Stimulated activated CD4-positive, alpha-beta T cell treated with anti-CD3 and anti-CD28 coated beads, Interleukin-15, amount 100 ng/mL, for 24 hours (primary cell): Measurements from ENCODE around the gene MDGA2.

ENCODE experiments used
- DNase-seq: peaks from one replicate; pipeline ENCODE4 v3.0.0-alpha.2; 2020

MDGA2 gene

GRCh38 chr14:46840944-46841720 is 834.3 kb downstream of the MDGA2 start:
- no peak for DNase-seq

- DNase-seq, result no peak
Observed at GRCh38 chr14:46820291-46820690, 855.1 kb downstream of the MDGA2 start.

- DNase-seq, result no peak
Observed at GRCh38 chr14:46819117-46819516, 856.3 kb downstream of the MDGA2 start.

GRCh38 chr14:46818147-46818546 is 857.3 kb downstream of the MDGA2 start:
- DNase-seq, result no peak

- no peak for DNase-seq
Observed at GRCh38 chr14:46793144-46793543, 882.3 kb downstream of the MDGA2 start.
